Forelimb muscle (tissue), 1 donor: Measurements from ENCODE around the gene CCDC148. TPM values are rescaled to one million over a fixed set of nuclear protein-coding genes. Genes with fewer than 3 reads are reported as not detected.
"Not testable (repeated sequence)": the region's sequence is repeated elsewhere in the genome, so short reads cannot be mapped to it uniquely, and the experiment has no call there.

Source experiments
- DNase-seq: peaks from one replicate; pipeline ENCODE4 v3.0.0-alpha.2; 2013; ENCODE audit warnings: low read depth
- polyA plus RNA-seq: library from polyadenylated mRNA; unstranded; fragments of 120-200 nt; gene quantifications from one replicate; pipeline ENCODE4 v1.2.1, GENCODE V29; 2013; ENCODE audit not compliant: insufficient read length

CCDC148 gene
- polyA plus RNA-seq, 1 donor, result 0.44 TPM

DNA sequence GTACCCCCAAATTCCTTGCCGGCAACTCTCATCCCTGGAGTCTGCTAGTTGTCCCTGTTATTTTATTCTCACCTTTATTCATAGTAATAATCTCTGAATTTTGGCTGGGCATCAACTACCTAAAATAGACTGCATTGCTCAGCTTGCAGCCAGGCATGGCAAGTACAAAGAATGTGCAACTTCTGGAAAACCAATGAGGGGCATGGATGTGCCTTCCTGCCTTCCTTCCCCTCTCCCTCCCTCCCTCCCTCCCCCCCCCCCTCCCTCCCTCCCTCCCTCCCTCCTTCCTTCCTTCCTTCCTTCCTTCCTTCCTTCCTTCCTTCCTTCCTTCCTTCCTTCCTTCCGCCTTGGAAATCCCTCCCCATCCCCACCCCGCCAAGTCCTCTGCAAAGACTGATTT, 162.8 kb downstream of the CCDC148 start:
- no peak for DNase-seq

DNA sequence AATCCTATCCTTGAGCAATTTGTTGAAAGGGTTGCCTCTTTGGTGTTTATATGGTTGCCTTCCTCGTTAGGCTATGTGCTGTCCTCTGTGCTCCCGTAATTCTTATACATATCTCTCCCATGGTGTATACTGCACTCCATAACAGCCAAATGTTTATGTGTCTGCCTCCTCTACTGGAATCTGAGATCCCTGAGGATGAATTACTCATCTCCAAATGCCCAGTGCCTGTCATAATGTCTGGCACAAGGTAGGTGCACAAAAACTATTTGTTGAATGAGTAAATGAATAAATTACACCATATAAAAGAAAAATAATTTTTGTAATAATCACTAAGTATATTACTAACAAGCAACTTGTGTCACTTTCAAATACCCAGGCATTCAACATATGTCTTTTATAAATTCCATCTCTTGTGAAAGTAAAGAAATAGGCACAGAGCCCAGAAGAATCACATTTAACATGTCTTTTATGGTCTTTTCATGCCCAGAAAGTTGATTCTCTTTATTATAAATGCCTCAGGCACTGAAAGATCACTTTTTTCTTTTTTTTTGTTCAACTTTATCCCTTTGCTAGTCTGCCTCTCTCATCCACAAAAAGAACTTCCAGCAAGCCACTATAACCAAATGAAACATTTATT, 164.9 kb downstream of the CCDC148 start:
- DNase-seq, result no peak

DNA sequence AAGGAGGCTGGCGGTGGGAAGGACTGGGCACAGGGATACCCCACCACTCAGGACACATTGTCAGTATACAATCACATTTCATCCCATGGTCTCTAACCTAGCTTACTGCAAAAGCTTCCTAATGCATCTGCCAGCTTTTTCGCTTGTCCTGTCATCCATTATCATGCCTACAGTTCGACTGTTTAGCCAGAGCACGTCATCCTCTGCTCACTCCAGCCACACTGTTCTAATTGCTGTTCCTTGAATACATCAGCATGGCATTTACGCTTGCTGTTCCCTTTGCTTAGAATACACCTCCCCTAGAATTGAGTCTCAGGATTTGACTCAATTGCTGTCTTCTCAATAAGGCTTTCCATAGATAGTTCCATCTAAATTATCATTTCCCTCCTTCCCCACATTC, 166.3 kb downstream of the CCDC148 start:
- DNase-seq, result no peak

DNA sequence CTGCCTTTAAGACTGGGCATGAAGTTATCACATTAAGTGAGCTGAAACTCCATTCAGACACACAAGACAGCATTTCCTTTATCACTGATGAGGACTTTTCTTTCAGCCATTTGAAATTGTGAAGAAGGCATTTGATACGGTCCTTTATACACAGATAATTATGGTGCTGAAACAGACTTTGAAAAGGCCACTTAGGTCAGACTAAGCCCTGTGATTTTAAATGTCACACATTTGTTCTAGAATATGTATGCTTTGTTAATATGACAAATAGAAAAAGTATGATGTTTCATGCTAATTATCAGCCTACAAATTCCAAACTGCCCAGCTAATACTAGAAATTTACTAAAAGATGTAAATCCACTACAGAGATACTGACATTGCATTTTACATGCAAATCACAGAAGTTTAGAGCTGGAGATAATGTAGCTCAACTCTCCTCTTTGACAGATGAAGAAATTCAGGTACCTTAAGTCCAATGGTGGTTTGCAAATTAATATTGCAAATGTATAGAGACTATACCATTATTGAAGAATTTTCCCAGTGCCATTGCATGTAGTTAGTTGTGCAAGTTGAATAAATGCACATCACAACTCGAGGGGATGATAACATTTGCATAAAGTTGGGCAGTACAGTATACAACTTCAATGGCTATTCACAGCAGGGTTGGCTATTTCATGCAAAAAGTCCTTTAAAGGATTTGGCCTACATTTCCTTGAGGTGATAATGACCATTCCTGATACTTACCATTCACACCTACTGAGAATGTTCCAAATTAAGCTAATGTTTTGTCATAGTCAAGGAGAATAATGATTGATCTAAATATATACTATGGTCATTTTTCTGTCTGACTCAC, 179.7 kb downstream of the CCDC148 start:
- no peak for DNase-seq

DNA sequence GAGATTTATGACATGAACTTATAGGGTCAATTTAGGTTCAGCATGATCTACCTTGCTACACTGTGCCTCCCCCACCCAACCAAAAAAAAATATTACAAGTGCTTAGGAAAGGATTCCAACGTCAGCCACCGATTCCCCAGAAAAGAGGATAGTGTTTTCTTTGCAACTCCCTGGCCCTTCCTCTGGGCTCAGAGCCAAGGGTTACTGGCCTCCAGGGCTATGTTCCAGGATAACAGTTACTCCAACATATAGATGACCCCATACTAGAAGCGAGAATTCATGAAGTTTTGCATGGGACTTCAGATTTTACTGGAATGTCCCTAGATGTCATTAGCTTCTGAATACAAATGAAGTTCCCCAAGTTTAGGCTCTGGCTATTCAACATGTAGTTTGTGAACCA, 182.8 kb downstream of the CCDC148 start:
- no peak for DNase-seq

DNA sequence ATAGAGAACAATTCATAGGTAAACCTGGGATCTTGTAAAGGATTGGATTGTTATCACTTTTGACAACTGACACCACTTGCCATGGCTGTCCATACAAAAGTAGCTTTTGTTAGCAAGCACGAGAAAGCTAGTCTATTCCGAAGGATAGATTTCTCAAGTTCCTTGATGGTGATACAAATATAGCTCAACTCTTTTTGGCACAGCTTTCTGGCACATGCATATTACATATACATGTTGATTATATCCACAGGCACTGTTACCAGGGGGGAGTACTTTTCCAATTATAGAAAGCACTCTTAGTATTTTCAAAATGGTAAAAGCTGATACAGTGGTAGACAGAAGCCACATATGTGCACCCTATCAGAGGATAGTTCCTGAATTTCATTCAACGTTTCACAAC, 186.0 kb downstream of the CCDC148 start:
- DNase-seq, result no peak

DNA sequence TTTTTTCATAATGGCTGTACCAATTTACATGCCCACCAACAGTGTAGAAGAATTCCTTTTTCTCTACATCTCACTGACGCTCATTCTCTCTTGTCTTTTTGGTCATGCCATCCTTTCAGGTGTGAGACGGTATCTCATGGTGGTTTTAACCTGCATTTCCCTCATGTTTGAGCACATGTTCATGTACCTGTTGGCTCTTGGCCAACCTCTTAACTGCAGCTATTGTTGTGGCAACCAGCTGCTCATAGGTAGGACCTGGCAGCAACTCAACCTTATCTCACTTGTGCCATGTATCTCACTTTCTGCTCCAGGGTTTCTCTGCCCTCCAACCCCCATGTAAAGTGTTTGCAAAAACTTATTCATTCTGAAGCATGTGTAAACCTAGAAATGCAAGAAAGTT, 187.4 kb downstream of the CCDC148 start:
- no peak for DNase-seq

DNA sequence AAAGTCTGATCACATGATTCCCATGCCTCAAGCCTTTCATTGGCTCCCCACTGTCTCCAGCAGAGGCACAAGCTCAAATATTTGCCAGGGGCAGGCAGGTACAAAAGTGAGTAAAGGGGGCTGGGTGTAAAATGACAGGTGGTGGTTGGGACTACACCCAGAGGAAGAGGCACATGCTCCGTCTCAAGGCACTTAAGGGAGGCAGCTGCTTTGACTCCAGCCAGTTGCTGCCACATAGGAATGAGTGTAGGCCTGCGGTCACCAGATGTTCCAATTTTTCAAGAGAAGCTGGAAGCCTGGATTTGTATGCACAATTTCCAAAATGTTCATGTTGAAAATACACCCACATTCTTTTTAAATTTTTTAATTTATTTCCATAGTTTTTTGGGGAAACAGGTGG, 190.4 kb downstream of the CCDC148 start:
- DNase-seq, result no peak

DNA sequence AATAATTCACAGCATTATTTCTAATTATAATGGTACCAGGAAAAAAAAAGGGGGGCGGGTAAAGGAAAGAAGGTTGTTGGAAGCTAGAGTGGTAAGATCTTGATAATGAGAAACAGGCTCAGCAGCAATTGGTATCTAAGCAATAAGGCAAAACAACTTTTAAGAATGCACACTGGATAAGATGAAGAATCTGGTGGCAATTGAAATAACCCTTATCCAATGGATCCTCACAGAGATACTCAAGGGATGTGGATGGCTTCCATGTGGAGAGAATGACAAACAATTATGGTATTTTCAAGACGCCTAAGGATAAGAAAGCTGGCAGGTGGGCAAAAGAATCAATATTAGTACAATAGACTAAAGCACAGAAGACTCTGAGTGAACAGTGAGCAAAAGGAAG, 201.3 kb downstream of the CCDC148 start:
- no peak for DNase-seq

DNA sequence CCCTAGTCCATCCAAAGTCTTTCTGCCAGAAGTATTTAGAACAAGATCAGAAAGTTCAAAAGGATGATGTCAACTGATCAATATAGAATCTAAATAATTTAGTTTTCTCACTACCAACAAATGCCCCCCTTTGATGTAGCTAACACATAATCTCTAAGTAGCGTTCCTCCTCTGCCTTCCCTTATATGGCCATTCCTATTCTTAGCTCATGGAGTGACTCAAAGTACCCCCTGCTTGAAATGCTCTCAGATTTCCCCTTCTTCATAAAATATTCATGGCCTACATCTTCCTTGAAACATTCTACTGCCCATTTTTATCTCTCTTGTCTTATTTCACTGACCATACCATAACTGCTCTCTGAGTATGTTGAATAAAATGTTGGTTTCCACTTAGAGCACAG, 203.4 kb downstream of the CCDC148 start:
- DNase-seq, result no peak

DNA sequence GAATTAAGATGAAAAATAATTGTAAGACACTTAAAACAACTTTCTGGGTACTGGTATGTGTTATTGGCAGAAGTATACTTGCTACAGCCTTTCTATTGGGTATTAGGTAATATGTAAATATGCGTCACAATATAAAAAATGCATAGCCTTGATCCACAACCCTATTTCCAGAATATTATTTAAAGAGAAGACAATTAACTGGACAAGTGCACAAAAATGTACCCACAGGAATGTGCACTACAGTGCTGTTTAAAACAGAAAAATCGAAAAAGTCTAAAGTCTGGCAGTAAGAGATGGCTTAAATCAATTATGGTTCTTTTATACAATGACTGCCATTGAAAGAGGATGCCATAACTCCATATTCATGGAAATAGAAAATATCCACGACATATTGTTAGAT, 205.2 kb downstream of the CCDC148 start:
- DNase-seq, result no peak

DNA sequence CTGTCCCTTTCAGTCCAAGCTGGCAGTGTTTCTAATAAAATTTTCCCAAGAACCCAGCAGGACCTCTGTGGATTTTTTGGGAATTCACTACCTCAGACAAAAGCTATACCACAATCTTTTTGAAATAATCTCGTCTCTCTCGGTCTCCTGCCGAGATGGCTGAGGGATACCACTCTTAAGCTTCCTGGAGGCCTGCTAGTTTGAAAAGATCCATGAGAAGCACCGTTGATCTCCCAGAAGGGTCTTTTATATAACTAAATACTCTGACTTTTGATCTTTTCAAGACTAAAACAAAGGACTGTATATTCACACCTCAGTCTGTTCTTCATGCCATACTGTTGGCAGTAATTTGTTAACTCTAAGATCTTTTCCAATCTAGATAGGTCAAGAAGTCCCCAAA, 213.2 kb downstream of the CCDC148 start:
- DNase-seq, result no peak

DNA sequence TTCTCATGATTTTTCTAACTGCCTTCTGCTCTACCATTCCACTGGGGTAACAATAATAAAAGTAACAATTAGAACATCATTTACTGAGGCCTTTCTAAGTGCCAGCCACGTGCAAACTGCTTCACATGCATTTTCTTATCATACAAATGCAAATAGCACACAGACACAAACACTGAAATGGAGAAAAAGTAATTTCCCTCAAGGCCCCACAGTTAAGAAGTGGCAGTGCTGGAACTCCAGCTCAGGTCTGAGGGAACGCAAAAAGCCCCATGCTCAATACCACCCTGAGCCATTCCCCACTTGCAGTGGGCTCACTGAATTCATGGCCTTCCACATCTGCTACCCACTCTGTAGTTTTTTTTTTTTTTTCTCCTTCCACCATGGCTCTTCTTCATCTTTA, 214.3 kb downstream of the CCDC148 start:
- no peak for DNase-seq

DNA sequence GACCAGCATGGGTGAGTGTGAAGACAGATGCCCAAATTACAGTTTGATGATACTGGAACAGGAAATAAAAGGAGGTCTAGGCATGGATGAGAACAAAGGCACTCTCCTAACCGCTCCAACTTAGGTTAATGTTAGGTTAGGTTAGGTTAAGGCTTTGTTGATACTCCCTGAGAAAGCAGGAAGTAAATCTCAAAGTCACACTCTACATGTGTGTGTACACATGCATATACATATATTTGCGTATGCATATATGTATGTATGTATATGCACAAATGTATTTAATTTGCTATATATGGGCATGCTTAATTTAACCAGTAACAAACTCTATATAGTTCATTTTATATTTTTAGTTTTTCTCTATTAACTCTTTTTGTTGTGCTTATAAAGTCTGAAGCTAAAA, 215.6 kb downstream of the CCDC148 start:
- no peak for DNase-seq

DNA sequence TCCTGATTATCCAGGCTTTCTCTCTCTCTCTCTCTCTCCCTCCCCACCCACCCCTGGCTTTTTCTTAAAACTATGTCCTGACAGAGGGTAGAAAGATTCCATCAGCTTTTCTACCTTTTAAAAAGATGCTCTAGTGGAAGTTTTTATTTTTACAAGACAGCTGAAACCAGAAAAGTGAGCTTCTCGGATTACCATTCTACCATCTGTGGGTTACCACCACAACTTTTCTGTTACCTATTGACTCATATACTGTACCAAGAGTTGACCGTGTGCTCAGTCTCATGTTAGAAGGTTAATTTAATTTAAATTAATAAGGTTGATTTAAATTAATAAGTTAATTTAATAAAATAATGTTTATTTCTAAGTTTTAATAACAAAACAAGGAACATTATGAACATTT, 217.3 kb downstream of the CCDC148 start:
- no peak for DNase-seq

DNA sequence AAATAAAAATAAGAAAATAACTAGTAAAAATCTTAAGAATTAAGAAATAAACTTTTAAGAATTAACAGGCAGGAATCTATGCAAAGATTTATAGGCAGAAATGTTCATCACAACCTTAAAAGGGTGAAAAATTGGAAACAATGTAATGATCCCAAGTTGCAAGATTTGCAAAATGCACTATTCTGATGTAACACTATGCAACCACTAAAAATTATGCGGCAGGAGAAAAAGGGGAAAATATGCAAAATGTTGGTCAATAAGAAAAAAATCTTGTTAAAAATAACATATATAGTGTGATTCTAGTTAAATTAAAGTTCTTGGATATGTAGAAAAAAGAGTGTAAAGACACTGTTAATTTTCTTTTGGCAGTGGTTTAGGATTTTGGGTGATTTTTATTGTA, 222.1 kb downstream of the CCDC148 start:
- DNase-seq, result no peak

DNA sequence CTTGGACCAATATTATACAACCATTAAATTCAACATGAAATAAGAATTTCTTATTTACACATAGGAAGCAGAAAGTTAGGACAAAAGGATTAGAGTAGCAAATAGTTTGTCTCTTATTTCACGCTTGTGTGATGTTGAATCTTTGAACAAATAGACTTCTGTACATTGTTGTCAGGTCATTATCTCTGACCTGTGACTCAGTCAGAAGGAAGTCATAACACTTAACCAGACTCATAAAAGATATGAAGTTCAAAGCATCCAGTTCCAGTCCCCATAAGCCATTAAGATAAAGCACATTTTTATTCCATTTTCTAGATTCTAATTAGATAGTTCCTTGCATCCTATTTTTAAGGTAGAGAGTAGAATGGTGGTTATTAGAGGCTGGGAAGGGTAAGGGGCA, 224.1 kb downstream of the CCDC148 start:
- no peak for DNase-seq

DNA sequence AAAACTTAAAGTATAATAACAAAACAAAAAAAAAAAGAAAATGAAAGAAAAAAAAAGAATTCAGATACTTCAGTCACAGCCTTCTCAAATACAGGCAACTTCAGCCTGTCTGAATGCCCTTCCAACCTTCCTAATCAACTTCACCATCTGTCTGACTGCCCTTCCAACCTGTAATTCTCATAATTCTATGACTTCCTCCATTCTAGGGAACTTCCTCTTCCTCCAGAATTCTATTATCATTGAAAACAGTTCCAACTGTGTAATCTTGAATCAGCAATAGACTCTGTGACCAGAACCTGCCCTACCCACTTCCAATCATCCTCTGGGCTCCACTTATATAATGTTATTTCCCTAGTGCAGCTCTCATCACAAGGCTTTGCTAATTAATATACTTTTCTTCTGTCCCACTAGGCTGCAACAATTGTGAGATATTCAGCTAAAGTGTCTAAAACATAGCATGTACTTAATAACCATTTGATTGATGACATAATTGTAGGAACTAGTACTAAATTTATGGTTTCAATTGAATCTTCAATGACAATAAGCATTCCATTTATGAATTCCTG, 227.5 kb downstream of the CCDC148 start:
- no peak for DNase-seq

DNA sequence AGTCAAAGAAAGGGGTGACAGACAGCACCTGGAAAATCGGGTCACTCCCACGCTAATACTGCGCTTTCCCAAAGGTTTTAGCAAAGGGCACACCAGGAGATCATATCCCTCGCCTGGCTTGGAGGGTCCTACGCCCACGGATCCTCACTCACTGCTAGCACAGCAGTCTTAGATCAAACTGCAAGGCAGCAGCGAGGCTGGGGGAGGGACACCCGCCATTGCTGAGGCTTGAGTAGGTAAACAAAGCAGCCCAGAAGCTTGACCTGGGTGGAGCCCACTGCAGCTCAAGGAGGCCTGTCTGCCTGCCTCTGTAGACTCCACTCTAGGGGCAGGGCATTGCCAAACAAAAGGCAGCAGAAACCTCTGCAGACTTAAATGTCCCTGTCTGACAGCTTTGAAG, 233.5 kb downstream of the CCDC148 start:
- DNase-seq, result not testable (repeated sequence)

DNA sequence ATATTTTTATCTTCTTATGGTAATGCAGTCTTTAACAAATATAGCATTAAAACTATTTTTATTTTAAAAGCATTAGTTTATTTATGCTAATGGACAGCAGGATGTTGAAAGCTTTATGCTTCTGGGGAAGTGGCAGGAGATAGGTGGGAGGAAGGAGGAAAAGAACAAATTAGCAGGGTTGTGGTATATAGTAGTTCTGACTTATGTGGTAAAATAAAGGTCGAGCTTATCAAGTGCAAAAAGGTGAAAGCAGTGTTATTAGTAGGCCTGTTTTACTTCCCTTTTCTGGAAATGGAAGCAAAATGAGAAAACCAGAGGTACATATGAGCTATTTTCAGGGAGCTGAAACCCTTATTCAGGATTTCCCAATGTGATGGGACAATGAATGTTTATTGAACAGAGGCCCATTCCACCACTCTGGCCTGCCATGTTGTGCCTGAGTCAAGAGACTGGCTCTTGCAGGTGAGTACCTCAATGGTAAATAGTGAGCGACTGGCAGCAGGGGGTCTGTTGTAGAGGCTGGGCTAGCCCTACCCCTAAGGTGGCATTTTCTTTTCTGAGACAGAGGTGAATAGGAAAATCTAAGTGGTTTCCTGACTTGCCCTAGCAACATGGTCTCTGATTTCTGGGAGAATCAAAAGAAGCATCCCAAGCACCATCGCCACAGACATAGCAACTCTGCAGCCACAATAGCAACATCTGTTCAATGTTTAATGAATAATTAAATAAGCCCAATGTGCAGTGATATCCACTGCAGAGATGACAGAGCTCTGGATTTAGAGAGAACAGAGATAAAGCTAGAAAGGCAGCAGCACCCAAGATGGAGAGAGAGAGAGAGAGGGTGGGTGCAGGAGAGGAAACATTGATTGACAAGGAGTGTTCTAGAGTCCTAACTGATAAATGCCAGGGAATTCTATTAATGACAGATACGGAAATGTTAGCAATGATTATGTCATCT, 235.2 kb downstream of the CCDC148 start:
- no peak for DNase-seq

DNA sequence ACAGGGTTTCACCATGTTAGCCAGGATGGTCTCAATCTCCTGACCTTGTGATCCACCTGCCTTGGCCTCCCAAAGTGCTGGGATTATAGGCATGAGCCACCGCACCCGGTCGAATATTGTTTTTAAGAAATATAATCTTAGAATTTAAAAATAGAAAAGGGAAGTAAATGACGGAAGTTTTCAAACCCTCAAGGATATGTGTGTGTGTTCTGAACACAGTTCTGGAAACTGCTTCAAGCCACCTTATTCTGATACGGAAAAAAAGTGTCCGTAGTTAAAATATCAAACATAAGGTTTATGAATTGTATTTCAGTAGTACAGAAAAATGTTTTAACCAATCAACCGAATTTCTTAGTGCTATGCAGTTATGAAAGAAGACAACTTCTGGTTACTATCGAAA, 239.0 kb downstream of the CCDC148 start:
- no peak for DNase-seq

DNA sequence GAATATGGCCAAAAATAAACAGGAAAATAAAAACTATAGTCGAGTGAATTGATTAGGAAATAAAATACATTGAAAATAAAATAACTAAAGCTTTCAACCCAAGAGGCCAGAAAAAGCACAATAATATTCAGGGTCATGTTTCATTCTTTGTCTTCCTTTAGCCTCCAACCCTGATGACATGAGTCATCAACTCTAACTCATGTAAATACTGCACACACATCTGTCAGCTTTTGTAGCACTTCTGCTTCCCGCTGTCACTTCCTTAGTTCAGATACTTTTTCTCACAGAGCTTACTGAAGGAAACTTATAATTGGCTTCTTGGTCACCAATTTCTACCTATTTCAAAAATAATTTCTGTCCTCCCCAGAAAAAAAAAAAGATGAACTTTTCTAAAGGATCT, 242.1 kb downstream of the CCDC148 start:
- DNase-seq, result no peak
